ENCODE measurements around the gene CLEC3A.

The CLEC3A gene, protein sequence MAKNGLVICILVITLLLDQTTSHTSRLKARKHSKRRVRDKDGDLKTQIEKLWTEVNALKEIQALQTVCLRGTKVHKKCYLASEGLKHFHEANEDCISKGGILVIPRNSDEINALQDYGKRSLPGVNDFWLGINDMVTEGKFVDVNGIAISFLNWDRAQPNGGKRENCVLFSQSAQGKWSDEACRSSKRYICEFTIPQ

DNA sequence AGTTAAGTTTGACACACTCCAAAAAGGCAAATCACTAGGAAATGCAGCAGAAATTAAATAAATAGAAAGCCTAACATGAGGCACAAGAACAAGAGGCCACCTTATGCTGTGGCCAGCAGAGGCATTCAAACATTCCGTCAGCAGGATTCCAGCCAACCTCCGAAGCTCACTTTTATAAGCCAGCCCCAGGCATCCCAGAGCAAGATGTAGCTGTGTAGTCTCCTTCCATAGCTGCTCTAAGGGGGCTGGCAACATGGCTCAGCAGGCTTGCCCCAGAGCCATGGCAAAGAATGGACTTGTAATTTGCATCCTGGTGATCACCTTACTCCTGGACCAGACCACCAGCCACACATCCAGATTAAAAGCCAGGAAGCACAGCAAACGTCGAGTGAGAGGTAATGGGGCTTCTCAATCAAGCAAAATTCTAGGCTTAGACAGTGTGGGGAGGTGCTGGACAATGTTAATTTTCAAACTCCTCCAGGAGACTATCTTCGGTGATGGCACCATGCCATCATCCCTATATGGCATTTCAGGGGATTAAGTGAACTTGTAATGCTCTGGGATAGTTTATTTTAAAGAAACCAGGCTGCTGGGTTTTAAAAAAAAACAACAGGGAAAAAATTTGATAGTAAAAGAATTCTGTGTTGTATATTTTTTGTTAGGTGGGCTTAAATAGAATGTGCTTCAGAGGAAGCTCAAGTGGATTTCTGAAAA is at the start of gene CLEC3A:
CLEC3A (plus strand) TSS at position 202 of the 714 bp plus-strand sequence; CDS start at position 281, 79 bp downstream.
- Histone ChIP-seq H3K9me2 (replicated peaks; ENCODE audit: control insufficient read depth, low read length) (no peaks in the 10 kb centered on the region), H3K27me3 (ENCODE audit: control insufficient read depth, low read length) (no peaks in the 10 kb centered on the region), H3K27ac (ENCODE audit: low read depth, low read length) (no peak within 1 kb of the TSS), H3F3A (ENCODE audit: control insufficient read depth, insufficient read depth) (no peaks in the 10 kb centered on the region), H3K79me2 (ENCODE audit: control insufficient read depth, low read length) (no peaks in the 10 kb centered on the region), H3K9me3 (ENCODE audit: control insufficient read depth, insufficient read depth, low read length) (no peaks in the 10 kb centered on the region), H3K4me1 (ENCODE audit: control insufficient read depth, low read length) (no peaks in the 10 kb centered on the region), H3K36me3 (ENCODE audit: control insufficient read depth, low read length) (no peaks in the 10 kb centered on the region), H3K4me2 (ENCODE audit: low read length) (no peak within 1 kb of the TSS), H4K20me1 (ENCODE audit: control insufficient read depth, insufficient read depth, low read depth, low read length) (no peaks in the 10 kb centered on the region), H3K4me3 (ENCODE audit: low read length) (no peak within 1 kb of the TSS)
- TF ChIP-seq EZH2phosphoT487 (IDR thresholded peaks at IDR 0.05; ENCODE audit: borderline replicate concordance, low read length), result no peak
- TF ChIP-seq, protein P1, sequence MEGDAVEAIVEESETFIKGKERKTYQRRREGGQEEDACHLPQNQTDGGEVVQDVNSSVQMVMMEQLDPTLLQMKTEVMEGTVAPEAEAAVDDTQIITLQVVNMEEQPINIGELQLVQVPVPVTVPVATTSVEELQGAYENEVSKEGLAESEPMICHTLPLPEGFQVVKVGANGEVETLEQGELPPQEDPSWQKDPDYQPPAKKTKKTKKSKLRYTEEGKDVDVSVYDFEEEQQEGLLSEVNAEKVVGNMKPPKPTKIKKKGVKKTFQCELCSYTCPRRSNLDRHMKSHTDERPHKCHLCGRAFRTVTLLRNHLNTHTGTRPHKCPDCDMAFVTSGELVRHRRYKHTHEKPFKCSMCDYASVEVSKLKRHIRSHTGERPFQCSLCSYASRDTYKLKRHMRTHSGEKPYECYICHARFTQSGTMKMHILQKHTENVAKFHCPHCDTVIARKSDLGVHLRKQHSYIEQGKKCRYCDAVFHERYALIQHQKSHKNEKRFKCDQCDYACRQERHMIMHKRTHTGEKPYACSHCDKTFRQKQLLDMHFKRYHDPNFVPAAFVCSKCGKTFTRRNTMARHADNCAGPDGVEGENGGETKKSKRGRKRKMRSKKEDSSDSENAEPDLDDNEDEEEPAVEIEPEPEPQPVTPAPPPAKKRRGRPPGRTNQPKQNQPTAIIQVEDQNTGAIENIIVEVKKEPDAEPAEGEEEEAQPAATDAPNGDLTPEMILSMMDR (IDR thresholded peaks at IDR 0.05; ENCODE audit: low read depth, low read length, poor library complexity, severe bottlenecking), result no peak

DNA sequence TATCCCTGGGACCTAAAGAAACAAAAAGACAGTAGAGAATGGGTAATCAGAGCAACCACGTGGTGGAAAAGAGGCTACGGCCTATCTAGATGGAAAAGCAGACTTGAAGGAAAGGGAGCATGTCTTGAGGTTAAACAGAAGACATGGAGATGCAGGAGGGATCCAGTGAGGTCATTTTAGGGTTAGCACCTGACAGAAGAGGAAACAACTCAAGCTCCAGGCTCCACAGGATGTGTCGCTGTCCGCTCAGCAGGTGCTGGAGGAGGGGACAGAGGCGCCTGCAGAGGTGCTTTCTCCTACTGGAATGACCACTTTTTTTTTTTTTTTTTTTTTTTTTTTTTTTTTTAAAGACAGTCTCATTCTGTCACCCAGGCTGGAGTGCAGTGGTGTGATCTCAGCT is 47.5 kb upstream of the CLEC3A start:
- Histone ChIP-seq H3K27me3 (ENCODE audit: control insufficient read depth, low read length) (no peaks in the 10 kb centered on the region), H3K4me1 (ENCODE audit: control insufficient read depth, low read length) (no peaks in the 10 kb centered on the region), H4K20me1 (ENCODE audit: control insufficient read depth, insufficient read depth, low read depth, low read length) (no peaks in the 10 kb centered on the region), H3K4me2 (ENCODE audit: low read length) (no peak overlapping the region), H3F3A (ENCODE audit: control insufficient read depth, insufficient read depth) (no peaks in the 10 kb centered on the region), H3K9me2 (replicated peaks; ENCODE audit: control insufficient read depth, low read length) (no peaks in the 10 kb centered on the region), H3K27ac (ENCODE audit: low read depth, low read length) (no peak overlapping the region), H3K36me3 (ENCODE audit: control insufficient read depth, low read length) (no peaks in the 10 kb centered on the region), H3K4me3 (ENCODE audit: low read length) (no peak overlapping the region), H3K79me2 (ENCODE audit: control insufficient read depth, low read length) (no peaks in the 10 kb centered on the region), H3K9me3 (ENCODE audit: control insufficient read depth, insufficient read depth, low read length) (no peaks in the 10 kb centered on the region)
- TF ChIP-seq EZH2phosphoT487 (IDR thresholded peaks at IDR 0.05; ENCODE audit: borderline replicate concordance, low read length), result no peak
- TF ChIP-seq, protein P1 (IDR thresholded peaks at IDR 0.05; ENCODE audit: low read depth, low read length, poor library complexity, severe bottlenecking), result no peak

DNA sequence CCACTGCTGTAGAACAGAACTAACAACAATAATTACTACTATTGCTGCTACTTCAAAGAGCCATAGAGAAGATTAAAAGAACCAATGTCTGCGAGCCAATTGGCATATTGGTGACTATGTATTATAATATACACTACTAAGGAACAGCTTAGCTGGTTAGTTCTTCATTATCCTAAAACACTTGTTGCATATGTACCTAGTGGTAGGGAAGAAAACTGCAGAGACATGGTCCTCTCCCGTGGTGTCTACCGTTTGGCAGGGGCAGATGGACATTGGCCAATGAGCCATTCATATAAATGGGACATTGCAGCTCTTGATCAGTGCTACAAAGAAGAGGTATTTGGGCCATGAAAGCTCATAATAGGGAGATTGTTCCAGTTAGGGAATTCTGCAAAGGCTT is 46.4 kb upstream of the CLEC3A start:
- no peaks in the 10 kb centered on the region for H3K27me3 ChIP-seq (ENCODE audit: control insufficient read depth, low read length)
- no peak overlapping the region for H3K4me3 ChIP-seq (ENCODE audit: low read length)
- H3F3A ChIP-seq (ENCODE audit: control insufficient read depth, insufficient read depth), result no peaks in the 10 kb centered on the region
- no peak overlapping the region for H3K4me2 ChIP-seq (ENCODE audit: low read length)
- TF ChIP-seq EZH2phosphoT487 (IDR thresholded peaks at IDR 0.05; ENCODE audit: borderline replicate concordance, low read length), result no peak
- TF ChIP-seq, protein P1 (IDR thresholded peaks at IDR 0.05; ENCODE audit: low read depth, low read length, poor library complexity, severe bottlenecking), result no peak
- no peaks in the 10 kb centered on the region for H3K9me3 ChIP-seq (ENCODE audit: control insufficient read depth, insufficient read depth, low read length)
- no peaks in the 10 kb centered on the region for H3K9me2 ChIP-seq (replicated peaks; ENCODE audit: control insufficient read depth, low read length)
- no peaks in the 10 kb centered on the region for H3K36me3 ChIP-seq (ENCODE audit: control insufficient read depth, low read length)
- H3K4me1 ChIP-seq (ENCODE audit: control insufficient read depth, low read length), result no peaks in the 10 kb centered on the region
- H3K79me2 ChIP-seq (ENCODE audit: control insufficient read depth, low read length), result no peaks in the 10 kb centered on the region
- no peak overlapping the region for H3K27ac ChIP-seq (ENCODE audit: low read depth, low read length)
- no peaks in the 10 kb centered on the region for H4K20me1 ChIP-seq (ENCODE audit: control insufficient read depth, insufficient read depth, low read depth, low read length)
